ENCODE measurements around the gene GDPD4.

The GDPD4 gene

GRCh38 chr11:77233011-77233410, 68.5 kb downstream of the GDPD4 start:
- DNase-seq (ENCODE audit: low spot score), result no peak

GRCh38 chr11:77232242-77232641, 69.2 kb downstream of the GDPD4 start:
- DNase-seq (ENCODE audit: low spot score), result no peak

- DNase-seq (ENCODE audit: low spot score), result no peak
Measured at GRCh38 chr11:77231800-77232199, 69.7 kb downstream of the GDPD4 start.

- no peak for DNase-seq (ENCODE audit: low spot score)
Measured at GRCh38 chr11:77230878-77231605, 70.4 kb downstream of the GDPD4 start.

GRCh38 chr11:77223797-77224196, 77.7 kb downstream of the GDPD4 start:
- DNase-seq (ENCODE audit: low spot score), result no peak

GRCh38 chr11:77217156-77217555, 84.3 kb downstream of the GDPD4 start:
- DNase-seq (ENCODE audit: low spot score), result no peak

GRCh38 chr11:77215106-77215505, 86.4 kb downstream of the GDPD4 start:
- DNase-seq (ENCODE audit: low spot score), result no peak

- no peak for DNase-seq (ENCODE audit: low spot score)
Measured at GRCh38 chr11:77214557-77214956, 86.9 kb downstream of the GDPD4 start.

- DNase-seq (ENCODE audit: low spot score), result no peak
Measured at GRCh38 chr11:77213589-77214428, 87.7 kb downstream of the GDPD4 start.

GRCh38 chr11:77213029-77213579, 88.4 kb downstream of the GDPD4 start:
- no peak for DNase-seq (ENCODE audit: low spot score)

GRCh38 chr11:77212314-77213007, 89.0 kb downstream of the GDPD4 start:
- no peak for DNase-seq (ENCODE audit: low spot score)

- no peak for DNase-seq (ENCODE audit: low spot score)
Measured at GRCh38 chr11:77211594-77212251, 89.8 kb downstream of the GDPD4 start.

- no peak for DNase-seq (ENCODE audit: low spot score)
Measured at GRCh38 chr11:77211040-77211451, 90.4 kb downstream of the GDPD4 start.

GRCh38 chr11:77209663-77210062, 91.8 kb downstream of the GDPD4 start:
- no peak for DNase-seq (ENCODE audit: low spot score)

GRCh38 chr11:77208535-77208934, 93.0 kb downstream of the GDPD4 start:
- DNase-seq (ENCODE audit: low spot score), result no peak

- DNase-seq (ENCODE audit: low spot score), result no peak
Measured at GRCh38 chr11:77207618-77208313, 93.7 kb downstream of the GDPD4 start.

GRCh38 chr11:77207019-77207485, 94.4 kb downstream of the GDPD4 start:
- no peak for DNase-seq (ENCODE audit: low spot score)

- DNase-seq (ENCODE audit: low spot score), result no peak
Measured at GRCh38 chr11:77206264-77207018, 95.0 kb downstream of the GDPD4 start.

GRCh38 chr11:77205467-77206263, 95.8 kb downstream of the GDPD4 start:
- DNase-seq (ENCODE audit: low spot score), result no peak

Data from AG08396 (cell line).